Measurements from ENCODE around the gene TOPORS.

DNA sequence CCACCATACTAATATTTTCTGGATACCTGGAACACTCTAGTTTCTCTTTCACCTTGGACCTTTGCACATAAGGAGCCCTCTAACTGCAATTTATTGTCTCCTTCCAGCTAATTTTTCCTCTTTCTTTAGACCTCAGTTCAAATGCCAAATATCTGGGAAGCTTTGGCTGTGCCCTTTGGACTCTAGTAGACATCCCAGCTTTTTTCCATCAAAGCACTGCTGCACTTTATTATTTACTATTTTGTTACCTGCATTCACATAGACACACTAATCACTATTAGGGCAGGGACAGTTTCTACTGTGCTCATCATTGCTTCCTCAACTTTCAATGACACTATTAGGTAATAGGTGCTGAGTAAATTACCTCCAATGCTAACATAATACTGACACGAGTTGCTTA is 28.5 kb downstream of the TOPORS start:
- TF ChIP-seq, protein P1, sequence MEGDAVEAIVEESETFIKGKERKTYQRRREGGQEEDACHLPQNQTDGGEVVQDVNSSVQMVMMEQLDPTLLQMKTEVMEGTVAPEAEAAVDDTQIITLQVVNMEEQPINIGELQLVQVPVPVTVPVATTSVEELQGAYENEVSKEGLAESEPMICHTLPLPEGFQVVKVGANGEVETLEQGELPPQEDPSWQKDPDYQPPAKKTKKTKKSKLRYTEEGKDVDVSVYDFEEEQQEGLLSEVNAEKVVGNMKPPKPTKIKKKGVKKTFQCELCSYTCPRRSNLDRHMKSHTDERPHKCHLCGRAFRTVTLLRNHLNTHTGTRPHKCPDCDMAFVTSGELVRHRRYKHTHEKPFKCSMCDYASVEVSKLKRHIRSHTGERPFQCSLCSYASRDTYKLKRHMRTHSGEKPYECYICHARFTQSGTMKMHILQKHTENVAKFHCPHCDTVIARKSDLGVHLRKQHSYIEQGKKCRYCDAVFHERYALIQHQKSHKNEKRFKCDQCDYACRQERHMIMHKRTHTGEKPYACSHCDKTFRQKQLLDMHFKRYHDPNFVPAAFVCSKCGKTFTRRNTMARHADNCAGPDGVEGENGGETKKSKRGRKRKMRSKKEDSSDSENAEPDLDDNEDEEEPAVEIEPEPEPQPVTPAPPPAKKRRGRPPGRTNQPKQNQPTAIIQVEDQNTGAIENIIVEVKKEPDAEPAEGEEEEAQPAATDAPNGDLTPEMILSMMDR (conservative IDR thresholded peaks at IDR 0.05 in 1 of 2, IDR thresholded peaks at IDR 0.05 in 1 of 2; ENCODE audit: extremely low read depth in 1 of 2, insufficient read depth in 1 of 2, low read depth in 1 of 2, low read length in 2 of 2), result no peak
- TF ChIP-seq EZH2 (IDR thresholded peaks at IDR 0.05; ENCODE audit: borderline replicate concordance, low read length), result no peak
